Measurements from ENCODE around the gene ADAP1.

DNA sequence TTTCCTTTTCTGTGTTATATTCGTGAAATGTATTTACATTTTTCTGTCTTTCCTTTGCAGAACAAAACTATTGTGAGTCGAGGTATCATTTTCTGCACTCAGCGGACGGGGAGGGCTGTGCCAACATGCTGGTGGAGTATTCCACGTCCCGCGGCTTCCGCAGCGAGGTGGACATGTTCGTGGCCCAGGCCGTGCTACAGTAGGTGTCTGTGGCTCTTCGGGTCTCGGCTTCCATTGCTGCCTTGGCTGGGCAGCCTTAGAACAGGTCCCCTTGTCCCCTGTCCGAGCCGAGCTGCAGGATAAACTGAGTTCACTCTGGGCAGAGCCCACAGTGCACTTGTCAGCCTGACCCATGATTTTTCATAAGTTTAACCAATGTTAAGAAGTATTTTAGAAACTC is 63.6 kb downstream of the ADAP1 start:
- TF ChIP-seq POLR2AphosphoS5 (IDR thresholded peaks at IDR 0.05; ENCODE audit: low read depth, low read length) (no peak), EGR1 (IDR thresholded peaks at IDR 0.05; ENCODE audit: low read depth) (no peak), CTCF (IDR thresholded peaks at IDR 0.05 in 2 of 3, conservative IDR thresholded peaks at IDR 0.05 in 1 of 3; ENCODE audit: borderline replicate concordance in 1 of 3, insufficient read depth in 1 of 3, low read depth in 2 of 3, low read length in 2 of 3) (no peak), EZH2 (IDR thresholded peaks at IDR 0.05) (no peak), SP1 (IDR thresholded peaks at IDR 0.05; ENCODE audit: low read depth) (no peak), ZNF274 (IDR thresholded peaks at IDR 0.05; ENCODE audit: low read depth, low read length) (no peak), POLR2A (IDR thresholded peaks at IDR 0.05; ENCODE audit: borderline replicate concordance, extremely low read depth, insufficient read depth, insufficient read length) (no peak), TCF7L2 (IDR thresholded peaks at IDR 0.05; ENCODE audit: borderline replicate concordance, extremely low read depth, insufficient read depth, insufficient read length) (no peak), CEBPB (IDR thresholded peaks at IDR 0.05; ENCODE audit: low read depth) (no peak), YY1 (IDR thresholded peaks at IDR 0.05; ENCODE audit: extremely low read depth, insufficient replicate concordance, low read depth, low read length) (no peak)
- TF ChIP-seq, protein P1, sequence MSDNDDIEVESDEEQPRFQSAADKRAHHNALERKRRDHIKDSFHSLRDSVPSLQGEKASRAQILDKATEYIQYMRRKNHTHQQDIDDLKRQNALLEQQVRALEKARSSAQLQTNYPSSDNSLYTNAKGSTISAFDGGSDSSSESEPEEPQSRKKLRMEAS (IDR thresholded peaks at IDR 0.05): no peak
- TF ChIP-seq, protein P2, sequence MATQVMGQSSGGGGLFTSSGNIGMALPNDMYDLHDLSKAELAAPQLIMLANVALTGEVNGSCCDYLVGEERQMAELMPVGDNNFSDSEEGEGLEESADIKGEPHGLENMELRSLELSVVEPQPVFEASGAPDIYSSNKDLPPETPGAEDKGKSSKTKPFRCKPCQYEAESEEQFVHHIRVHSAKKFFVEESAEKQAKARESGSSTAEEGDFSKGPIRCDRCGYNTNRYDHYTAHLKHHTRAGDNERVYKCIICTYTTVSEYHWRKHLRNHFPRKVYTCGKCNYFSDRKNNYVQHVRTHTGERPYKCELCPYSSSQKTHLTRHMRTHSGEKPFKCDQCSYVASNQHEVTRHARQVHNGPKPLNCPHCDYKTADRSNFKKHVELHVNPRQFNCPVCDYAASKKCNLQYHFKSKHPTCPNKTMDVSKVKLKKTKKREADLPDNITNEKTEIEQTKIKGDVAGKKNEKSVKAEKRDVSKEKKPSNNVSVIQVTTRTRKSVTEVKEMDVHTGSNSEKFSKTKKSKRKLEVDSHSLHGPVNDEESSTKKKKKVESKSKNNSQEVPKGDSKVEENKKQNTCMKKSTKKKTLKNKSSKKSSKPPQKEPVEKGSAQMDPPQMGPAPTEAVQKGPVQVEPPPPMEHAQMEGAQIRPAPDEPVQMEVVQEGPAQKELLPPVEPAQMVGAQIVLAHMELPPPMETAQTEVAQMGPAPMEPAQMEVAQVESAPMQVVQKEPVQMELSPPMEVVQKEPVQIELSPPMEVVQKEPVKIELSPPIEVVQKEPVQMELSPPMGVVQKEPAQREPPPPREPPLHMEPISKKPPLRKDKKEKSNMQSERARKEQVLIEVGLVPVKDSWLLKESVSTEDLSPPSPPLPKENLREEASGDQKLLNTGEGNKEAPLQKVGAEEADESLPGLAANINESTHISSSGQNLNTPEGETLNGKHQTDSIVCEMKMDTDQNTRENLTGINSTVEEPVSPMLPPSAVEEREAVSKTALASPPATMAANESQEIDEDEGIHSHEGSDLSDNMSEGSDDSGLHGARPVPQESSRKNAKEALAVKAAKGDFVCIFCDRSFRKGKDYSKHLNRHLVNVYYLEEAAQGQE (IDR thresholded peaks at IDR 0.05; ENCODE audit: low read depth): no peak
- TF ChIP-seq, protein P3, sequence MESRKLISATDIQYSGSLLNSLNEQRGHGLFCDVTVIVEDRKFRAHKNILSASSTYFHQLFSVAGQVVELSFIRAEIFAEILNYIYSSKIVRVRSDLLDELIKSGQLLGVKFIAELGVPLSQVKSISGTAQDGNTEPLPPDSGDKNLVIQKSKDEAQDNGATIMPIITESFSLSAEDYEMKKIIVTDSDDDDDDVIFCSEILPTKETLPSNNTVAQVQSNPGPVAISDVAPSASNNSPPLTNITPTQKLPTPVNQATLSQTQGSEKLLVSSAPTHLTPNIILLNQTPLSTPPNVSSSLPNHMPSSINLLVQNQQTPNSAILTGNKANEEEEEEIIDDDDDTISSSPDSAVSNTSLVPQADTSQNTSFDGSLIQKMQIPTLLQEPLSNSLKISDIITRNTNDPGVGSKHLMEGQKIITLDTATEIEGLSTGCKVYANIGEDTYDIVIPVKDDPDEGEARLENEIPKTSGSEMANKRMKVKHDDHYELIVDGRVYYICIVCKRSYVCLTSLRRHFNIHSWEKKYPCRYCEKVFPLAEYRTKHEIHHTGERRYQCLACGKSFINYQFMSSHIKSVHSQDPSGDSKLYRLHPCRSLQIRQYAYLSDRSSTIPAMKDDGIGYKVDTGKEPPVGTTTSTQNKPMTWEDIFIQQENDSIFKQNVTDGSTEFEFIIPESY (IDR thresholded peaks at IDR 0.05; ENCODE audit: extremely low read depth, insufficient replicate concordance, low read length): no peak
